GM19043 (cell line): ENCODE results near the gene TIMM10B.

Source experiments
- ATAC-seq: cut with Tn5 transposase; IDR thresholded peaks from one replicate; pipeline ENCODE4 v1.9.1; 2021; ENCODE audit warnings: low read depth; ENCODE audit not compliant: unreplicated experiment

TIMM10B gene

GRCh38 chr11:6469599-6469998, 11.7 kb upstream of the TIMM10B start:
- no peak for ATAC-seq

- no peak for ATAC-seq
These were observed 8.4 kb upstream of the TIMM10B start for GRCh38 chr11:6472934-6473333.

GRCh38 chr11:6473451-6474412, 7.6 kb upstream of the TIMM10B start, which contains the start of gene TRIM3:
TRIM3 (minus strand) TSS chr11:6473941; CDS start chr11:6465695, 8,246 bp downstream.
- ATAC-seq: peak; percentile 50

- no peak for ATAC-seq
These were observed 6.9 kb upstream of the TIMM10B start for GRCh38 chr11:6474413-6474792.

- ATAC-seq: no peak
These were observed 6.3 kb upstream of the TIMM10B start for GRCh38 chr11:6474806-6475500.

- ATAC-seq: no peak
These were observed 5.4 kb upstream of the TIMM10B start for GRCh38 chr11:6475936-6476335.

GRCh38 chr11:6476571-6476970, 4.7 kb upstream of the TIMM10B start:
- no peak for ATAC-seq

GRCh38 chr11:6480299-6480914, 894 bp upstream of the TIMM10B start:
- no peak for ATAC-seq

GRCh38 chr11:6481924-6482275, 599 bp downstream of the TIMM10B start:
- ATAC-seq: no peak

GRCh38 chr11:6482441-6482840, 1.1 kb downstream of the TIMM10B start:
- no peak for ATAC-seq

GRCh38 chr11:6483015-6483414, 1.7 kb downstream of the TIMM10B start:
- no peak for ATAC-seq

GRCh38 chr11:6485661-6486060, 4.4 kb downstream of the TIMM10B start:
- ATAC-seq: no peak

- no peak for ATAC-seq
These were observed 5.0 kb downstream of the TIMM10B start for GRCh38 chr11:6486256-6486655.

GRCh38 chr11:6486938-6487337, 5.6 kb downstream of the TIMM10B start:
- ATAC-seq: no peak

GRCh38 chr11:6488342-6488741, 7.0 kb downstream of the TIMM10B start:
- ATAC-seq: no peak

- ATAC-seq: no peak
These were observed 7.5 kb downstream of the TIMM10B start for GRCh38 chr11:6488821-6489220.

- ATAC-seq: no peak
These were observed 8.0 kb downstream of the TIMM10B start for GRCh38 chr11:6489306-6489705.

- no peak for ATAC-seq
These were observed 16.0 kb downstream of the TIMM10B start, which contains the start of gene DNHD1 for GRCh38 chr11:6497069-6497839. DNHD1 (plus strand) TSS chr11:6497280; CDS start chr11:6498216, 936 bp downstream.

GRCh38 chr11:6498121-6498520, 16.8 kb downstream of the TIMM10B start:
- ATAC-seq: no peak

GRCh38 chr11:6498544-6498943, 17.2 kb downstream of the TIMM10B start:
- no peak for ATAC-seq
